Activated CD4-positive, alpha-beta T cell treated with anti-CD3 and anti-CD28 coated beads, Interleukin-2, amount 50 U/mL, for 24 hours (primary cell): ENCODE results near the gene MLIP.

ENCODE experiments used
- DNase-seq, 2 donors: peaks; one replicate each; pipeline ENCODE4 v3.0.0-alpha.2; 2020; ENCODE audit warnings: low read depth in 1 of 2, low spot score in 1 of 2

MLIP gene

GRCh38 chr6:54273214-54273820, 162.1 kb downstream of the MLIP start:
- DNase-seq: no peak

- no peak for DNase-seq
Measured at GRCh38 chr6:54274383-54274782, 163.1 kb downstream of the MLIP start.

- DNase-seq: no peak
Measured at GRCh38 chr6:54282186-54282585, 170.9 kb downstream of the MLIP start.

- DNase-seq: no peak
Measured at GRCh38 chr6:54284161-54284860, 173.1 kb downstream of the MLIP start.

DNA sequence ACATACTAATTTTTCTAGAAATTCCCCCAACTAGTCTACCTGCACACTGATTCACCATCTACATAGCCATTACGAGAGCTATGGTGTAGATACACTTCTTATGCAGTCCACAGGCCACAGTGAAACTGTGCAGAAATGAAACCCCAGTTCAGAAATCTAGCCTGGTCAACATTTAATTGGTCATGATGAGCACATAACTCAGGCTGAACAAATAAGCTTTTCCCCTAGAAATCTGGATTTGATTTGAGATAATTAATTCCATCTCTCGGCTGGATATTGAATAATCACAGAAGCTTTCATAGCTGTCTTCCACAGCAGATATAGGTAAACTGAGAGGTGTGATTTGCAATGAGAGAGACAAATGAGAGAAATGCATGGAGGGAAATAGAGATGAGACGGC, 174.4 kb downstream of the MLIP start:
- no peak for DNase-seq

DNA sequence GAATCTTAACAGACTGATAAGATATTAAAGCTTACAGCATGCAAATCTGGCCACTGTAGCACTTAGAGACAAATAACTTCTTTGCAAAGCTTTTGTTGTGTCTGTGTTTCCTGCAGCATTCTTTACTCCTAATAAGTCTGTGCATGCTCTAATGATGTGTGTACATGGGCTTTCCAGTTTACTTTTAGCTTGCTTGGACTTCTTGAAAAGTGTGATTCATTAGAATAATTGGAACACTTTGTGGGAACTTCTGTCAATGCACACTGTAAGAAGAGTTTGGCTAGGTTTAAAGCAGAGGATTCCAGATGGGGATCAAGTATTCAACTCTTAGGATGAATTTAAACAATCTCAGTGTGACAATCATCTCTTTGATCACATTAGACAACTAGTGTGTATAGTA, 174.9 kb downstream of the MLIP start:
- DNase-seq: no peak

- DNase-seq: no peak
Measured at GRCh38 chr6:54288474-54288873, 177.2 kb downstream of the MLIP start.

DNA sequence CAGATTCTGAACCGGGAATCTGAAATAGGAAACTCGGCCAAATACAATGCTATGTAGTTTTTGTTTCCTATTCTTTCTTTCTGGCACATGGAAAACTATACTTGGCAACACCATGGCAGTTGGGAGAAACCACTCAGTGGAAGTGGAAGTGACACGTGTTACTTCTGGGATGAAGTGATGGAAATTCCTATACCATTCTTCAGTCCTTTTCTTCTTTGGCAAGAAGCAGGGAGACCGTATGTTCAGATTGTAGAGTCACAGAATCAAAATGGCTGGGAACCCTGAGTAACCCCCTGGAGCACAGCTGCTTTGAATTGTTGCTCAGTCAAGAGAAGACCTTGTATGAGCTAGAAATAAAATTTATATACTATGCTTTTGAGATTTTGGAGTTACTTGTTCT, 178.2 kb downstream of the MLIP start:
- no peak for DNase-seq

- no peak for DNase-seq
Measured at GRCh38 chr6:54291146-54291545, 179.9 kb downstream of the MLIP start.

DNA sequence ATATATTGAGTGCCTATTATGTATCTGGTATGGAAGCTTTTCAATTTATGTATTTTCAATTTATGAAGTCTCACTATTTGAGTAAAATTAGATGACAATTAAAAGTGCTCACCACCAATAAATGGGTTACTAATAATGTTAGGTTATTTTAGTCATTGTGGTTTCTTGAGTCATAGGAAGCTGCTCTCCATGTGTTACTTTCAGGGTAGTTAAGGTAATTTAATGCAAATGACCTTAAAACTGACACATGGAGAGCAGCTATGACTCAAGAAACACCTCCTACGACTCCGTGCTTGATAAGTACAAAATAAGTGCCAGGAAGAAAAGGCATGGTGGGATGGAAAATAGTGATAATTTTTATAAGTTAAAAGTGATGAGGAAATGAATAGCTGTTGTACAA, 180.5 kb downstream of the MLIP start:
- DNase-seq: no peak

DNA sequence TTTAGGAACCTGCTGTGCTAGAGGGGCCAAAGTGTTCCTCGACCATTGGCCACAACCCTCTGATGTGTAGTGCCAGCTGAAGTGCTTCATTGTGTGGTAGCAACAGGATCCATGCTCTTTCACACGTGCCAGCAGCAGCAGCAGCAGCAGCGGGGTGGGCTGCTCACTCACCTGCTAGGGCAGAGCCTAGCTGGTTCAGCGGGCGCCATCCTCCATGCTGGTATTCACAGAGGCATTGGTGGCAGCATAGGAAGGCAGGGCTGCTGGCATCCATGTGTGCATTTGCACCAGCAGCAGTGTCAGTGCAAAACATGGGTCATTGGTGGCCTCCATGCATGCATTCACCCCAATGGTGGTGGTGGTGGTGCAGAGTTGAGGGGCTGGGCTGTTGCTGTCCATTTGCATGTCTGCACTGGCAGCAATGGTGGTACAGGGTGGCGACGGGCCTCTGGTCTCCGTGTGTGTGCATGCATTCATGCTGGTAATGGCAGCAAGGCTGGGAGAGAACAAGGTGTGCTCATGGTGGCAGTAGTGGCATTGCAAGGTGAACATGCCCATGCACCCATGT, 183.8 kb downstream of the MLIP start:
- no peak for DNase-seq

DNA sequence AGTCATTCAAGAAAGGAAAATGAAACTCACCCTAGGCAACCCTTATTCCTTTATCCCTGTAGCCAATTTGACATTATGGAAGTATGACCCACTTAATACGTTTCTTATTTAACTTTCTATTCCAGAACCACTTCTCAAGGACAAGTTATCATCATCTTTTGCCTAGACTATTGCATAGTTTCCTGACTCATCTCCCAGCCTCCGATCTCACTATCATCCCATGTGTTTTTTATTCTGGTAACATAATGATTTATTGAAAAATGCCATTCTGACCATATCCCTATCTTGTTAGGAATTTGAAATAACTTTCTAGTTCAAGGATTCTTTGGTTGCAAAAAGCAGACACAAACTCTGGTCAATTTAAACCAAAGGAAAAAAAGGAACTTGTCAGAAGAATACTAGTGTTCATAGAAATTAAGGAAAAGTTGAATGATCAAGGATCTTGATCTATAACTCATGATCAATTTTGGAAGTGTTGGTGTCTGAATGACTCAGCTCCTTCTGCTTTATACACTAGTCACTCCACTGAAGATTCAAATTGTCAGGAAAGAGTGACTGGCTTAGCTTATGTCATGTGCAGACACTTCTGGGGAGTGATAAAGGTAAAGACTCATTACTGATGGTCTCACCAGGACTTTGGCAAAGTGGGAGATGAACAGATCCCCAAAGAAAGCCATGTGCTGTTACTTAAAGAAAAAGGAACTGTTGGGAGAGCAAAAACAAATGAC, 188.5 kb downstream of the MLIP start:
- no peak for DNase-seq

GRCh38 chr6:54301770-54302169, 190.5 kb downstream of the MLIP start:
- DNase-seq: no peak

DNA sequence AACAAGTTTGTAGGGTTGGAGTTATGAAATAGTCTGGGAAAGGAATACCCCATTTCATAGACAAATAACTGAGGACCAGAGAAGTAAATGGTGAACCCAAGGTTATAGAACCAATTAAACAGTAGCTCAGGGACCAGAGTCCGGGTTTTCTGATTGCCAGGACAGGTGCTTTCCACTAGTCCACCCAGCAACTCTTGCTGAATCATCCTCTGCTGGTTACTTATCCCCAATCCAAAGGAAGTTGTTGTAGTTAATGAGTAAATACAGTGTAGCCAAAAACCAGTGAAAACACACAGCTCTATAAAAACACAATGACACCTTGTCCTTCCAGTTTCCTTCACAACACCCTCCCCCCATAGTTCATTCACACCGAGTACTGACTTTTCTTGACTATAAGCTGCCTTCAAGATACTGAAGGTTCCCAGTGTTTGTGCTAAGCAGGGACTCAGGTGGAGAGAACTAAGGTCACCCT, 196.2 kb downstream of the MLIP start:
- DNase-seq: no peak

- no peak for DNase-seq
Measured at GRCh38 chr6:54308289-54308985, 197.2 kb downstream of the MLIP start, which contains the start of gene TINAG. Gene TINAG, plus strand, starts transcription at chr6:54308441. Its CDS starts 110 bp downstream, at chr6:54308551.

DNA sequence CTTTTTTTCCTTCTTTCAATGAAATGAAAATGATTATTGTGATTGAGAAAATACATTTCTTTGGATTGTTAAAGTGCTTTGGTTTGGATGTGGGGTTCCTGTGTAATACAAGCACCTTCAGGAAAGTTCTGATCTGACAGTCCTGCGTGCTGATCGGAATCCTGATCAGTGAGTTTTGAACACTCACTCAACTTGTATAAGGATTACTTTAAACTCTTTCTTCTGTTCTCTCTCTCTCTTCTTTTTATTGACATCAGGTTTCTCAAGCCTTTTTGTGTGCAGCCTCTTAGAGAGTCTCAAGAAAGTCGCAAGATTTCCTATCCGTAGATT, 197.7 kb downstream of the MLIP start:
- no peak for DNase-seq

- no peak for DNase-seq
Measured at GRCh38 chr6:54310377-54311152, 199.3 kb downstream of the MLIP start.

- DNase-seq: no peak
Measured at GRCh38 chr6:54315656-54316055, 204.4 kb downstream of the MLIP start.
